ENCODE results near the gene CHN2. TPM values are rescaled to one million over a fixed set of nuclear protein-coding genes. Genes with fewer than 3 reads are reported as not detected.

Gene CHN2
- polyA plus RNA-seq, 1 experiment, result not detected

DNA sequence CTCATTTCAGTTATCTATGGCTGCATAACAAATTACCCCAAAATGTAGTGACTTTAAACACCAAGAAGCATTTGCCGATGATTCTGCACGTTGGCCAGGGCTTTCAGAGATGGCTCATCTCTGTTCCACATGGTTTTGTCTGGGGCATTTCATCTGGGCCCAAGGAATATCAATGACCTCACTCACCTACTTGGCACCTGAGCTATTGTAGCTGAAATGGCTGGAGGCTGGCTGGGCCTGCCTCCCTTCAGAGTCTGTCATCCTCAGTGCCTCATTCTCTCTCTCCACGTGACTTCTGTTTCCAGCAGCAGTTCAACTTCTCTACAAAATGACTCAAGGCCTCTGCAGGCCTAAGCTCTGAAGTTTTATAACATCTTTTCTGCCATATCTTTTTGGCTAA lies 249.7 kb downstream of the CHN2 start:
- no peak for DNase-seq (ENCODE audit: low read depth, low spot score)
- Histone ChIP-seq H3K9me3 (ENCODE audit: control insufficient read depth, insufficient read depth, low read length) (no peaks in the 10 kb centered on the region), H3K27me3 (ENCODE audit: control insufficient read depth, insufficient read depth, low read length) (no peaks in the 10 kb centered on the region), H3K4me3 (ENCODE audit: low read depth, low read length) (no peak overlapping the region), H3K27ac (ENCODE audit: low read depth, low read length) (no peak overlapping the region)
- ChIA-PET CTCF (no interaction called here), POLR2A (no interaction called here)
- no peak for TF ChIP-seq CTCF (IDR thresholded peaks at IDR 0.05; ENCODE audit: low read depth, low read length)

DNA sequence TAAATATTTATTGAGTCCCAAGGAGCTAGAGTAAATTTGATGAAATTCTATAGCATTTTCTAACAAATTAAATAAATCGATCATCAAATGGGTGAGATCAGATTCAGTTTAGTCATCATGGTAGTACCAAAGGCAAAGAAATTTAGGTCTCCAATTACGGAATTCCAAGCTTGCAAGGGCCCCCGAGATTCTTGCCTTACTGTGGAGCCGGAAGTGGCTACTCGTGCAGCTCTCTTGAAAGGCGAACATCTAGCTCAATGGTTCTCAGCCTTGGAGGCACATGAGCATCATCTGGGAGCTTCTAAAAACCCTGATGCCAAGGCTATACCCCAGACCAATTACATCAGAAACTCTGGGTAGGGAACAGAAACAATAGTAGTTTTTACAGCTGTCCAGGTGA lies 251.2 kb downstream of the CHN2 start:
- no peaks in the 10 kb centered on the region for H3K9me3 ChIP-seq (ENCODE audit: control insufficient read depth, insufficient read depth, low read length)

DNA sequence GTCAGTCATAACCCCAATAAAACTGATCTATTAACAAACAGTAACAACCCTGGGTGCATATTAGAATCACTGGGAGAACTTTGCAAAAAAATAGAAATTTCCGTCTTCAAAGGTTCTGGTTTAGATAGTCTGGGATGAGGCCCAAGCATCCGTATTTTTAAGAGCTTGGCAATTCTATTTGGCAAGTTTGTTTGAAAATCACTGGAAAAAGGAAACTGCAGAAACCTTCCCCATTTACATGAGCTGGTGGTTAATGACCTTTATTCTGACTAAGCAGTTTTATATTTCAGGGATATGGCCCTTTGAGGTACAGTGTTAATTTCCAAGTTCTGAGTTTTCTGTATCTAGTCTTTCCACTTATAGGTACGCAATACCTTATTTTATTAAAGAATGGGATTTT lies 253.3 kb downstream of the CHN2 start:
- TF ChIP-seq CTCF (IDR thresholded peaks at IDR 0.05; ENCODE audit: low read depth, low read length), result no peak
- Histone ChIP-seq H3K27me3 (ENCODE audit: control insufficient read depth, insufficient read depth, low read length) (no peaks in the 10 kb centered on the region), H3K4me3 (ENCODE audit: low read depth, low read length) (no peak overlapping the region), H3K9me3 (ENCODE audit: control insufficient read depth, insufficient read depth, low read length) (no peaks in the 10 kb centered on the region), H3K27ac (ENCODE audit: low read depth, low read length) (no peak overlapping the region)
- POLR2A ChIA-PET, result no interaction called here
- CTCF ChIA-PET, result no interaction called here
- DNase-seq (ENCODE audit: low read depth, low spot score), result no peak

More for the DNA sequence above, 251.2 kb downstream of the CHN2 start:
- ChIA-PET CTCF (no interaction called here), POLR2A (no interaction called here)
- Histone ChIP-seq H3K27ac (ENCODE audit: low read depth, low read length) (no peak overlapping the region), H3K27me3 (ENCODE audit: control insufficient read depth, insufficient read depth, low read length) (no peaks in the 10 kb centered on the region), H3K4me3 (ENCODE audit: low read depth, low read length) (no peak overlapping the region)
- no peak for TF ChIP-seq CTCF (IDR thresholded peaks at IDR 0.05; ENCODE audit: low read depth, low read length)
- DNase-seq (ENCODE audit: low read depth, low spot score), result no peak

- no peak for TF ChIP-seq CTCF (IDR thresholded peaks at IDR 0.05; ENCODE audit: low read depth, low read length)
- no peak overlapping the region for H3K27ac ChIP-seq (ENCODE audit: low read depth, low read length)
- POLR2A ChIA-PET, result interaction anchor here (0.7 kb wide), 1 partner anchor 61 kb away, joined by 3 read pairs; no protein-coding TSS in a partner anchor
- no peak overlapping the region for H3K4me3 ChIP-seq (ENCODE audit: low read depth, low read length)
- no peaks in the 10 kb centered on the region for H3K27me3 ChIP-seq (ENCODE audit: control insufficient read depth, insufficient read depth, low read length)
- DNase-seq (ENCODE audit: low read depth, low spot score), result no peak
- no peaks in the 10 kb centered on the region for H3K9me3 ChIP-seq (ENCODE audit: control insufficient read depth, insufficient read depth, low read length)
- CTCF ChIA-PET, result interaction anchor here (1.2 kb wide), 1 partner anchor 139 kb away, joined by 5 read pairs; no protein-coding TSS in a partner anchor
These were observed 255.1 kb downstream of the CHN2 start for GRCh38 chr7:29449569-29450260.

- Histone ChIP-seq H3K4me3 (ENCODE audit: low read depth, low read length) (no peak overlapping the region), H3K9me3 (ENCODE audit: control insufficient read depth, insufficient read depth, low read length) (no peaks in the 10 kb centered on the region), H3K27me3 (ENCODE audit: control insufficient read depth, insufficient read depth, low read length) (no peaks in the 10 kb centered on the region), H3K27ac (ENCODE audit: low read depth, low read length) (no peak overlapping the region)
- ChIA-PET POLR2A (no interaction called here), CTCF (no interaction called here)
- no peak for TF ChIP-seq CTCF (IDR thresholded peaks at IDR 0.05; ENCODE audit: low read depth, low read length)
- DNase-seq (ENCODE audit: low read depth, low spot score), result no peak
These were observed 258.4 kb downstream of the CHN2 start for GRCh38 chr7:29453021-29453420.

Data from AG04450 (cell line).